ENCODE results near the gene TMEM163.
"Not testable (repeated sequence)": the region's sequence is repeated elsewhere in the genome, so short reads cannot be mapped to it uniquely, and the experiment has no call there.

Gene TMEM163

DNA sequence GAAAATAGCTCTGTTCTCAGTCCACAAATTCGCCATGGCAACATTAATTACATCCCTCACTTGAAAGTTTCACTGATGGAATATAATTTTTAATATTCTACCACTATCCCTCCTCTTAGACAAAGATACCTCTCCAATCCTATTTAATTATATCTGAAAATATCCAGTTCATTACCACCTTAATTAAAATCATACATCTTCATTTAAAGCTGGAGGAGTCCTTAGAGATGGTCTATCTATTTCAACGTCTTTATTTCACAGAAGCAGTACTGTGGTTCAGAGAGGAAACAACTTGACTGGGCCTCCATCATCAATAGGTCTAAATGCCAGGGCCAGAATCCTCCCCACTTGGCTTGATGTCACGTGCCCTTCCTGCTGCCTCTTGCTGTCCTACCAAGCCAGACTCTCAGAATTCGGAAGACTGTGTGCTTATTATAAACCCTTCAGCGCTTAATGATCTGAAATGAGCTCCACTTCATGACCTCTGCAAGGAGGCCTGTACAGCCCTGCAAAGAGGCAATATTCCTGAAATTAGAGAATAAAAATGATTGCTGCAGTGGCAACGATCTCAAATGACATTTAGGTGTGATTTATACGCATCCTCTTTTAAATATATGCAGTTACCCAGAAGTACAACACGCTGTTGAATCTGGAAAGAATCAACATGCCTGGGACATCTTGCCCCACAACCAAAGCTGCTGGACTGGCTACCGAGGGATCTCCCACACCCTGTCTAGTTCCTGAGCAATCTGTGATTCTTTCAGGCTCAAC, 146.3 kb downstream of the TMEM163 start:
- DNase-seq: no peak

DNA sequence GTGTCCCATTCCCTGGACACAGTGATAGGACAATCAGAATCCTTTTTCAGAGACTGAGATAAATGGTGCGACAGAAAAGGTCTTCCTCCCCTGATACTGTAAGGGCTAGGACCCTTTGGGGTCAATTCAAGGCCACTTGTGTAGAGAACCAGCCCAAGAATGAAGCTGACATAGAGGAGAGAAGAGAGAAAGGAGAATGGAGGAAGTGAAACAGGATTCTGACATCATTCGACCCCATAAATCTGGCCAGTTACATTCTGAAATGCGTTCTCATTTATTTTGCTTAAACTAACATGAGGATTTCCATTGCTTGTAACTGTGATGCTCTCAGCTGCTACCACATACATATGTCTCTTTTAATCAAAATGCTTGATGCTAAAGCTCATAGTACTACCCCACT, 148.1 kb downstream of the TMEM163 start:
- DNase-seq: no peak

DNA sequence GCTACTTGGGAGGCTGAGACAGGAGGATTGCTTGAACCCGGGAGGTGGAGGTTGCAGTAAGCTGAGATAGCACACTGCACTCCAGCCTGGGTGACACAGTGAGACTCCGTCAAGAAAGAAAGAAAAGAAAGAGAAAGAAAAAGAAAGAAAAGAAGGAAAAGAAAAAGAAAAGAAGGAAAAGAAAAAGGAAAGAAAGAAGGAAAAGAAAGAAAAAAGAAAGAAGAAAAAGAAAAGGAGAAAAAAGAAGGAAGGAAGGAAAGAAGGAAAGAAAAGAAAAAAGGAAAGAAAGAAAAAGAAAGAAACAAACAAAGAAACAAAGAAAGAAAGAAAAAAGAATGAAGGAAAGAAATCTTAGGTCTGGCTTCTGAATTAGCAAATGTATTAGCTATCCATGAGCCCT, 150.4 kb downstream of the TMEM163 start:
- DNase-seq: no peak

DNA sequence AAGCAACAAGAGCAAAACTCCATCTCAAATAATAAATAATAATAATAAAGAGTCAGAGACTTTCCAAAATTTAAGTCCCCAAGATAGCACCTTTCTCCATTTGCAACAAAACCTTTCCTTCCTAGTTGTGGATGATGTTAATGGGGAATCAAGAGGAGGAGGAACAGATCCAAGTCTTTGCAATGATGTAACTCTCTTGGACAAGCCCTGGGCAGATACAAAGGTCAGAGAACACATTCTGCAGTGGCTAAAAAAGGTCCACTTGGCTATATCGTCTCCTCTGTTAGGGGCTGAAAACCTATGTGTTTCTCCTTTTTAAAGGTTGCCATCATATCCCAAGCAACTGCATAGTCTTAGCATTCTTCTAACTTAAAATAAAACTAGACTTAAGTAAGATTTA, 151.1 kb downstream of the TMEM163 start:
- no peak for DNase-seq

DNA sequence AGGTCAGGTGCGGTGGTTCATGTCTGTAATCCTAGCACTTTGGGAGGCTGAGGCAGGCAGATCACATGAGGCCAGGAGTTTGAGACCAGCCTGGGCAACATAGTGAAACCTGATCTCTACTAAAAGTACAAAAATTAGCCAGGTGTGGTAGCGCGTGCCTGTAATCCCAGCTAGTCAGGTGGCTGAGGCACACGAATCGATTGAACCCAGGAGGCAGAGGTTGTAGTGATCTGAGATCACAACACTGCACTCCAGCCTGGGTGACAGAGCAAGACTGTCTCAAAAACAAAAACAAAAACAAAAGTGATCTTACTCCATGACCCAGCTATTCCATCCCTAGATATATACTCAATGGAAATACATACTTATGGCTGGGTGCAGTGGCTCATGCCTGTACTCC, 153.8 kb downstream of the TMEM163 start:
- DNase-seq: not testable (repeated sequence)

DNA sequence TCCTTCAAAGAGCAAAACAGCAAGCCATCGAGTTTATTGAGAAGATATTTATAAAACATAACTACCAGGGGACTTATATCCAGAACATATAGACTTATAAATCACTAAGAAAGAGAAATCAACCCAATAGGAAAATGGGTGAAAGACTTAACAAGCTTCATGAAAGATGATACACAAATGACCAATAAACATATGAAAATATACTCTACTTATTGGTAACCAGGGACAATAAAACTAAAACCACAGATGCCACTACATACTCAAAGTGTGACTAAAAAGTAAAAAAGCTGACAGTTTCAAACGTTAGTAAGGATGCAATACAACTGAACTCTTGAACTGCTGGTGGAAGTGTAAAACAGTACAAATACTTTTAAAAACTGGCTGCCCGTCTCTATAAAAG, 154.3 kb downstream of the TMEM163 start:
- no peak for DNase-seq

DNA sequence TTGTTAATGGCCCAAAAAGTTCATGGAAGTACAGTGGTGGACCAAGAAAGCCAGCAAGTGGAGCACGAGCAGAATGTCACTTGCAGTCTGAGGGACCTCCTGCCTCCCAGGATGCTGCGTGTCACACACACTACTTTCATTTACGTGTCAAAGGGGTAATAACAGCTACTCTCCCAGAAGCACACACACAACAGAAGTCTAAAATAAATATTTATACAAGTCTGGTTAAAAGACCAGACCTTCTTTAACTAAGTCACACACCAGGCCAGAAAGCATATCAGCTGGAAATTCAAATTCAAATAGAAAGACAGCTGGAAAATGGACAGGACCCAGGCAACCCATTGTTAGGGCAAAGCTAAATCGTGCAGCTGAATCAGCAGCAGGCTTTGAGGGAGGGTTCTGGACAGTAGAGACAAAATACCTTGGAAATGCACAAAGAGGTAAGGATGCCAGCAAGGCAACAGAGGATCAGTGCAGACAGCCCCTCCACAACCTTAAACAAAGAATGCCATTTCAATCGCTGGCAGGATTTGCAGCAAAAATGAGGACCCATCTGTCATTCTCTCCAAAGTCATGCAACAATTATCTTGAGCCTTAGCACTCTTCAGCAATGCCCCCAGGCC, 160.5 kb downstream of the TMEM163 start:
- DNase-seq: no peak

DNA sequence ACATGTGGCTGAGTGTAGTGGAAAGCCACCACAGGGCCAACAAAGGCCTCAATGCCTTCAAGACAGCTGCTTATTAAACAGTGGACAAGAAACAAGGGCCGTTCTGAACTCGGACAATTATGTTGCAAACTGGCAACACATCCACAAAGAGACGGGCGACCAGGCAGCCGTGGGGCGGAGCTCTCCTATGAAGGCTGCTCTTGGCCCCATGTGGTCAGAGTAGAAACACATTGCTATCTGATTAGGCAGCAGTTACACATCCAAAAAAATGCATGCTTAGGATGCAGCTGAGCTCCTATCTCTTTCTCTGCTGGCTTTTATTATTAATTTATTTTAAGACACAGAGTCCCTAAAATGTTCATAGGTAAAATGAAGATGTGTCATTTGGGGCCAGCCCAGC, 163.4 kb downstream of the TMEM163 start:
- DNase-seq: no peak

DNA sequence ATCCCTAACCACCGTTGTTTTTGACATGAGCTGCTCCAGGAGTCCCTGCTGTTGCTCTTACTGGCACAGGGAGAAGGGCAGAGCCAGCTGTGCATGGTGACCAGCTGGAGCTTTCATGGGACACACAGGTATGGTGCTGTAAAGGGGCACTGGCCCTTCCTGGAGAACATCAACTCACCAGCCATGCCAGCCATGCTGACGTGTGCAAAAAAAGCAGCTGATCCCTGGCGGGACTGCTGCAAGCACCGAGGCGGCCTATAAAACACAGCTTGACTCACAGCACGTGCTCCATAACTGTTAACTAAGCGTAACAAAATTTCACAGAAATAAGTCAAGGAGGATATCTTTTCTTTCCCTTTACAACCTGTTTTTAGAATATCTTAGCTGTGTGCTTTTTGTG, 165.1 kb downstream of the TMEM163 start:
- DNase-seq: no peak

DNA sequence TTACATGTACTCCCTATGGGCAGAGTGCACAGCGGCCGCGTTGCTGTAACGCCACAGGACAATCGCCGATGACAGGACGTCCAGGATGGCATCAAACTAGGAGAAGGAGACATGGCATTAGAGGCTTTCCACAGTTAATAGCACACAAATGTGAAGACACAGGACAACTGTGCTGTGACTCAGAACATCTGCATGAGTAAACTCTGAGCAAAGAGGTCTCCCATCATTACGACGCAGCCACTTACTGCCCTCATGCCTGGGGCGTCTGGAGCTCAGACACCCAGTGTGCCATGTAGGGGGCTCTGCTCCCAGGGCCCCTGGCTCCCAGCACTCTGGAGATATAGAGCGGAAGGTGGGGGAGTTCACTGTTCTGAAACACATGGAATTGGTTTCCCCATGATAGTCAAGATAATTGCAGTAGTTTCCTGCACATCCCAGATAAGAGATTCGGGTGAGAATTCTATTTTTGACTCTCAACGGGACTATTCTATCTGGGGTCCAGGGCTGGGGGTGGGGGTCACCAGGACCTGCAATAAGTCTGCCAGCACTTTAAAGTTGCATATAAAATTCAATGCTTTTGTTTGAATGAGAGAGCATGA, 168.1 kb downstream of the TMEM163 start:
- no peak for DNase-seq

DNA sequence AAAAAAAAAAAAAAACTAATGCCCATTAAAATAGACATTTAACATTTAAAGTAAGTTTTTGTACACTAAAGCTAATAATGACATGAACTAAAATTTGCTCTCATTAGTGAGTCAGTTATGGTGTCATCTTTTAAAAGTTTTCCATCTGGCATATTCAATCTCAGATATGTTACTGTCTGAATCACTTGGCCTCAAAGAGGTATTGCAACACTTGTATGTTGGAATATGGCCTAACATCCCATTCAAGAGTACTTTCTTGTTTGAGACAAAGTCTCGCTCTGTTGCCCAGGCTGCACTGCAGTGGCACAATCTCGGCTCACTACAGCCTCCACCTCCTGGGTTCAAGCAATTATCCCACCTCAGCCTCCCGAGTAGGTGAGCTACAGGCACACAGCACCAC, 169.7 kb downstream of the TMEM163 start:
- DNase-seq: no peak

DNA sequence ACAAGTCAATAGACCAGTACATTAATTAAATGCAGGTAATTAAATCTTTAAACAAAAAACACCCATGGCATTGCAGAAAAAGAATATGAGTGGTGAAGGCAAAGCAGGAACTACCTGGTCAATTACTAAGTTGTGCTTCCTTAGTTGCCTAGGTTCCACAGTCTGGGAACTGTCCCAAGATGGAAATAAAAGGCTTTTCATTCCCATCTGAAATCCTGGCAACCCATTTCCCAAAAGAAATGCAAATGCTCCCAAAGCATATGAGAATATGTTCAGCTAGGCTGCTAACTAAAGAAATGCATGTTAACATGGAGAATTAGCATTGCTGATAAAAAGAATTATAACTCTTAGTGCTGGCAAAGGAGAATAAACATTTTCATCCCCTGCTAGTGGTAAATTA, 177.8 kb downstream of the TMEM163 start:
- no peak for DNase-seq

DNA sequence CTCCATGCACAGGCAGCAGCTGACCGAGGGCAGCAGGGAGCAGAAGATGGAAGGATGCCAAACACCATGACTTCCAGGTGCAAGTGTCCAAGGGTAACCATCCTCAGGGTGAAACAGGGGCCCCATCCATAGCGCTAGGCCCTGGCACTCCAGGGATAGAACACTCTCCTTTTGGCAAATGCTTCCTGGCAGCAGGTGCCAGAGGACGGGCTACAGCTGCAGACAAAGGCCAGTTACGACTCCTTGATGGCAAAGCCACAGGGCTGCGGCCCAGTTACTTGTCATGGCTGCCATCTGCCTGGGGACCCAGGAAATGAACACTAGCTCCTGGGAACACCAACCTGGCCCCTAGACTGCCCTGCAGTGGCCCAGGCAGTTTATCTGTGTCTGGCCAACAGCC, 178.8 kb downstream of the TMEM163 start:
- no peak for DNase-seq

DNA sequence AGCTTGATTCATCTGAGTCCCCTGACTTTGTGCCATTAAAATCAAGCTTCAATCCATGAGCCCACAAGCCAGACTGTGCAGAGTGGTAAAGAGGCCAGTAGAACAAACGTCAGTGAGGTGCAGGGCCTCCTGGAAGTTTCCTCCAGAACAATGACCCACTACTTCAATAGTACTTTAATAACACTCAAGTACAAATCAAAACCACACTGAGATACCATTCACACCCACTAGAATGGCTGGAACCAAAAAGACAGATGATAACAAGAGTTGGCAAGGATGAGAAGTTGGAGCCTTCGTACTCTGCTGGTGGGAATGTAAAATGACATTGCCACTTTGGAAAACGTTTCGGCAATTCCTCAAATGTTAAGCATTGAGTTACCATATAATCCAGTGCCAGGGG, 181.1 kb downstream of the TMEM163 start:
- no peak for DNase-seq

DNA sequence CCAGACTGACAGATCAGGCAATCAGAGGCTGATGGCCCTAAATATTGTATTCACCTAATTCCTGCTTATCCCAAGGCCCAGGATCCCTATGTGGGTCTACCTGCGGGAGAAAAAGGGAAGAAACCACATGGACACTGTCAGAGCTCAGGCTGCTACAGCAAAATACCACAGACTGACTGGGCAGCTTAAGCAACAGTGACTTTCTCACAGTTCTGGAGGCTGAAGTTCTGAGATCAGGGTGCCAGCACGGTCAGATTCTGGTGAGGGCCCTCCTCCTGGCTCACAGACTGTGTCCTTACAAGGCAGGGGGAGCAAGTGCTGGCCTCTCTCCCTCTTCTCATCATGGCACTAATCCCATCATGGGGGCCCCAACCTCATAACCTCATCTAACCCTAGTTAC, 181.7 kb downstream of the TMEM163 start:
- DNase-seq: no peak

DNA sequence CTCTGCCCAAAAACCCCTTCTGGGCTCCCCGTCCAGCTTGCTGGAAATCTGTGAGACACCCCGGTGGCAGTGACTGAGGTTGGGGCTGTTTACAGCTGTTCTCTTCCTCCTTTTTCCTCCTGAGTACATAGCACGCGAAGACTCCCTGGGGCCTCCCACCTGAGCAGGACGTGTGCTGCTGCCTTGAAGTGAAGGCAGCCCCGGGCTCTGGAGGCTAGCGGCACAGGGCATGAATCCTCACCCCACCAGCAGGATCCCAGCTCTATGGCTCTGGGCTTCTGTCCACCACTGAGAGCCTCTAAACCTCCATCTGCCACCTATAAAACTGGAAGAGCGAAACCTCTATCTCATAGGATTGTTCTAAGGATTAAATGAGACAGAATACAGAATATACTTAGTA, 182.5 kb downstream of the TMEM163 start:
- DNase-seq: no peak

DNA sequence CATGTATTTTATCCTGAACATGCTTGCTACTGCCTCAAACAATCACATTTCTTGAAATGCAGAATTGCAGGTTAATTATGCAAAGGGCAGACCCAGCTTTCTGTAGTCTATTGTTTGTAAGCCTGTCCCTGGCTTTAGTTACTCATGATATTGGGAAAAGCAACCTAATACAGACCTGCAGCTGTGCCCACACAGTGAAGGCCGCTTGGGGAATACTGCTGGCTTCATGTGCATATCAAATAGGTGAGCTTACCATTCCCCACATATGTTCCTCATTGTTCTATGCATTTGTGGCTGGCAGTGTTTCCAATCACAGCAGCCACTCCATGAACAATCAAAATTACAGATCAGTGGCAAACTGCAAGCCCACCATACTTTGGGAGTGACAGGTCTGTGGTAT, 186.3 kb downstream of the TMEM163 start:
- DNase-seq: no peak

DNA sequence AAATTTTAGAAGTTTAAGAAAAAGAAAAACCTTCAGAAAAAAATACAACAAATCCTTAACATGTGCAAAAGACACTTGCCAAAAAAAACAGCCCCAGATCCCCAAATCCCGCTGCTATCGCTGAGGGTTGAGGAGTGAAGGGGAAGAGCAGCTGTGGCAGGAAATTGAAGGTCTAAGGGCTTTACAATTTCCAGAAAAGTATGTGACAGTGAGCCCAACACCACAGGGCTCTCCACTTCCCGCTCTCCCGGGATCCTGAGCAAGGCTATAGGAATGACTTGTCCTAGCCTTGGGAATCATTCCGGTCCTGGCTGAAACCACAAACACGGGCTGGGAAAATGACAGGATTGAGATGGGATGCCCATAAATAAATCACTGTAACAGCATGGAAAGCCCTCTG, 191.4 kb downstream of the TMEM163 start:
- no peak for DNase-seq

DNA sequence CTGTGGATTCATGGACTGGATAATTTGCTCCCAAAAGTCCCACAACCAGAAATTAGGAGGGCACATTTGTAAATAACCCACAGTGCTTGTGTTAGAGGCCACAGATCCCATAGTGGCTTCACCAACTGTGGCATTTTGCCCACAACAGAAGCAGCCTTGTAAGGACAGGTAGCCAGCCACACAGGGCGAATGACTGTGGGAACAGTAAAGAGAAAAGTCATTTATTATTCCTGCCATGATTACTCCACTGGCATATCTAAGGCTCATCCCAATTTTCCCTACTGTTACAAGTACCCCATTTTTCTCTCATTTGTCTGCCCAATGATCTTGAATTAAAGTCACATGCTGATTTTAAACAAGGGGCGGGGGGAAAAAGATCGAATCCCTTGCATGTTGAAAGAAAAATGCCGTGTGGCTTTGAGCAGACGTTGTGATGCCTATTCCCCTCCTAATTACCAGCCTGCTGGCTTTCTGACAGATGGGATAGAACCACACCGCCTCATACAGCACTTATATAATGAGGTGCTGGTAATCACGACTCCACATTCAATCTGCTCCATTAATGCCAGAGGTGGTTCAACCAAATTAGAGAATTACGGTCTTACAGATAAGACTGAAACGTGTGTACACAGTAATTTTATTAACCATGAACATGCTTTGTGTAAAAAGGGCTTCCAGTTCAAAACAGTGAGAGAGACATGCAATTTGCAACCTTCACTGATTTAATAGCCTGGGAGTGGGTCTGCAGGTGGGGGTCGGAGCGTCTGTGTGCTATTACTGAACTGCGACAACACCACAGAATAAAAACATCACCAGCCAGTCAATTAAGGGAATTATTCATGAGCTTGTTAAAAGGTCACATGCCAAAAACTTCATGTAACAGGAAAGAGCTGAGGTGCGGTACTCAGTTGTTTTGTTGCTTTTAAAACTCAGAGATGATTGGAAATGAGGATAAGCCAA, 196.0 kb downstream of the TMEM163 start:
- DNase-seq: no peak

DNA sequence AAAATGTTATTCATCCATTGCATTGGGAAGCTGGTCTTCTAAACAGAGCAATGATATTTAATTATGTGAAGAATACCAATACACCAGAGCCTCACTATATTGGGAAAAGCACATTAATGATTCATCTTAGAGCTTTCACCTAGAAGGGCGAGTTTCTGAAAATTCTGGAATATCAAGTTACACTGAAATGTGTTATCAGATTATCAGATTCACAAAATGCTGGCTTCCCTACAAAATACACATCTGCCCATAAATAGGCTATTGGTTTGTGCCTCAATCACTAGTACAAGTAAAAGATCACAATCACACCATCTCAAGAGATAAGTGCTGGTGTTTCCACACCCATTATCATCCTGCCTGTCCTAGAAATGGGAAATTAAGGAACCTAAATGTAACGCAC, 200.7 kb downstream of the TMEM163 start:
- no peak for DNase-seq

DNA sequence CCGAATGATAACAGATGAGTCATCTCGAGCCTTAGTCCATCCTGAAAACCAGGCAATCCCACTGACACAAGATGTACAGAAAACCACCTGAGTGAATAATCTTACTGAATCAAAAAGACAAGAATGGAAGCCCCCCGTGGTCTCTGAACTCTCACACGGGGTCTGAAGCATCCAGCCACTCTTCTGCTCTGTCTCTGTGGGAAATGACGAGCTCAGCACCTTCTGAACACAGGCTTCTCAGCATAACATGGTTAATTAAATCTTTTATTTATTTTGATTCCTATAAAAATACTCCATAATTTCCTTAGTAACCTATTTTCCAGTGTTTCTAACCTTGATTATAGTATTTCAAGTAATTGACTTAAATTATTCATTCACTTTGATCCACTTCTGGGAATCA, 203.7 kb downstream of the TMEM163 start:
- no peak for DNase-seq

DNA sequence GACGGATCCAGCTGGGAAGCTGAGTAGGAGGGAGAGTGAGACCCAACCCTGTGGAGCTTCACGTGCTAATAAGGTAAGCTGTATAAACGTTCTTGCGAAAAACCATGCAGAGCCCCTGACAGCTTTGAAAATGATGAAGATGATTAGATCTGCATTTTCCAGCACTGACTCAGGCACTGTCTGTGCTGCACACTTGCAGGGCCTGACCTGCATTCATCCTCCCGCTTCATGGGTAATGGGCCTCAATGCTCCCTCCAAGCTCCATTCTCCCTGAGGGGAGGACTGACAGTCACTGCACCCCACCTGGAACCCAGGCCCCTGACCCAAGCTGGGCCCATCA, 205.4 kb downstream of the TMEM163 start:
- no peak for DNase-seq

DNA sequence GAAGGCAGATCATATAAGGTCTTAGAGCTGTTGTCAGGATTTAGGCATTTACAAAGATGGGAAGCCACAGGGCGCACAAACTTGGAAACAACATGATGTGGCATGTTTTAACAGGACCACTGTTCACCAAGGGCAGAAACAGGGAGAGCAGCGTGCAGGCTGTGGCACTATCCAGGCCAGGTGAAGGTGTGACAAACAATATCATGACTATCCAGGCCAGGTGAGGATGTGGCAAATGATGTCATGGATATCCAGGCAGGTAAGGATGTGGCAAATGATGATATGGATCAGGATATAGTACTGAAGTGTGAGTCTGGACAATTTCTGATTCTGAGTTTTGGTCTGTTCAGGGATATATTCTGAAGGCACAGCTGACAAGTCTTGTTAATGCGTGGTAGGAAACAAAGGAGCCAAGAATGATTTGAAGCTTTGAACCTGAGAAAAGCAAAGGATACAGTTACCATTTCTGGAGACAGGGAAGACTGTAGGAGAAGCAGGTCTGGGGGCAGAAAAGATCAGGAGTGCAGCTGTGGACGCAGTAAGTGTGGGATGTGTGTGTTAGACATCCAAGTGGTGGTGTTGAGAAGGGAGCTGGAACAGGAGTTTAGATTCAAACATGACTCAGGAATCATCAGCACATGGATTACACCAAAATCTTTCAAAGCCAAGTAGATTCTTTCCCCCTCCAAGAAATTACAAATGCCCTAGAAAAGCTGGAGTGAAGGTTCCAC, 205.9 kb downstream of the TMEM163 start:
- no peak for DNase-seq
